ENCODE data around the gene NDUFB8.

DNA sequence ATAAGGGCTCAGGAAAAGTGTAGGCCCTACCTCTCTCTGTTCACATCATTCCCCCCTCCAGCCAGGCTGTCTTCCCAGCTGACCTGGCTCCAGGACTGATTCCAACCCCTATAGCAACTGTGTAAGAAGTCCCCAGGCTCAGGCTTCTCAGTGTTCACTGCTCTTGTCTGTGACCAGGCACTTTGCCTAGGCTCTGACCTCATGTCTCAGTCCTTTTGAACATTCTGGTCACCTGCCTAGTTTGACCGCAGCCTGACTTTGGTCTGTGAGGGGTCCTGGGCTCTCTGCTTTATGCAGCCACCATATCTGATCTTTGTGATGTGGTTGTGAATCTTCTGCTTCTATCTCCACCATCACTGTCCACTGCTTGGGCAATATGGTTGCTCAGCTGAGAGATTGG, 30.6 kb upstream of the NDUFB8 start:
- TF ChIP-seq POLR2AphosphoS5 (IDR thresholded peaks at IDR 0.05; ENCODE audit: low read depth, low read length) (no peak), POLR2A (IDR thresholded peaks at IDR 0.05; ENCODE audit: low read depth, low read length) (no peak), TAF1 (IDR thresholded peaks at IDR 0.05; ENCODE audit: borderline replicate concordance, low read depth, low read length) (no peak)

Data from GM12892 (cell line).